Activated CD8-positive, alpha-beta memory T cell treated with anti-CD3 and anti-CD28 coated beads for 24 hours (primary cell): ENCODE data around the gene FBXO45.
"Not testable (repeated sequence)": the region's sequence is repeated elsewhere in the genome, so short reads cannot be mapped to it uniquely, and the experiment has no call there.

Source experiments
- DNase-seq: peaks from one replicate; pipeline ENCODE4 v3.0.0-alpha.2; 2020

Gene FBXO45

DNA sequence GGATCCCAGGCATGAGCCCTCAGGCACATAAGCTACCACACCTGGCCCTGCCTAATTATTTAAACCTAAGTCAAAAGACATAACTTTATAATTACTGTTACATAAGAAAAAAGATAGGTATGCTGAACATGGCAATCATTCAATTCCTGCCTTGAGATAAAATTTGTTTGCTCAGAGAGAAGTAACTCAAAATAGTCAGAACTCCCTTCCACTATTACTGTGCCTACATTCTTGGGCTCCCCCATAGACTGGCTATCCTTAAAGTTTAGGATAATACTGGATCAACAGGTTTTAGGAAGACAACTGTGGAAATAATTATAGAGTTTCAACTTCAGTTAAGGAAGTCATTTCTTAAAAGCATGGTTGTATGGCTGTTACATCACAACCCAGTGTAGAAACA lies 10.0 kb upstream of the FBXO45 start:
- DNase-seq: no peak

DNA sequence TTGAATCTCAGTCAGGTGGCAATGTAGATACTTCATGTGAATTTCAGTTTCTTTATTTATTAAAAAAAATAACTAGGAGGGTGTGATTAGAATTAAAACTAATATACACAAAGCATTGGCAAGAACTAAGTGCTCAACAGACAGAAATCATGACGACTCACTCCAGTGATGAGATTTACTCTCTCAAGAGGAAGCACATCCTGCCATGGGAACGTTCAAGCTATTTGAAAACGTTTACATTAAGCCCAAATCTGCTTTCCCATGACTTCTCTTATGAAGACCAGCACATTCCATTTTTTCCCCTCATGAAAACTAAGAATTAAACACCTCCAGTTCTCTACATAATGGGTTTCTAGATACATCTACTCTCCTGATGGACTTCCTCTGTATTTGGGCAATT lies 8.6 kb upstream of the FBXO45 start:
- no peak for DNase-seq

DNA sequence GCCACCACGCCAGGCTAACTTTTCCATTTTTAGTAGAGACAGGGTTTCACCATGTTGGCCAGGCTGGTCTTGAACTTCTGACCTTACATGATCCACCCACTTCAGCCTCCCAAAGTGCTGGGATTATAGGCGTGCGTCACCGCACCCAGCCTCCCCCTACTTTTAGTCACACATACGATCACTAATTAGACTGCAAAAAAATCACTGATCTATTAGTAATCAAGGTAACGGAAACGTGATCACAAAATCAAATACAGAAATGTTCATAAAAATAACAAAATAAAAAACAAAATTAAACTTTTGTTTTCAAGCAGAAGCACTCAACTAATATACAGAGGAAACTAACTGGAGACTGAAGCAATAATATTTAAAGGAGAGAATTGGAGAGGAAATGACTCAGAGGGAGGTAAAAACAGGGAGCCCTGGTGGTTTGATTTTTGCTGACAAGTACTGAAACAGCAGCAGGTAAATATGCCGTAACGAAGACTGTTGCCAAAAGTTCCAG lies 4.7 kb upstream of the FBXO45 start:
- DNase-seq: no peak

DNA sequence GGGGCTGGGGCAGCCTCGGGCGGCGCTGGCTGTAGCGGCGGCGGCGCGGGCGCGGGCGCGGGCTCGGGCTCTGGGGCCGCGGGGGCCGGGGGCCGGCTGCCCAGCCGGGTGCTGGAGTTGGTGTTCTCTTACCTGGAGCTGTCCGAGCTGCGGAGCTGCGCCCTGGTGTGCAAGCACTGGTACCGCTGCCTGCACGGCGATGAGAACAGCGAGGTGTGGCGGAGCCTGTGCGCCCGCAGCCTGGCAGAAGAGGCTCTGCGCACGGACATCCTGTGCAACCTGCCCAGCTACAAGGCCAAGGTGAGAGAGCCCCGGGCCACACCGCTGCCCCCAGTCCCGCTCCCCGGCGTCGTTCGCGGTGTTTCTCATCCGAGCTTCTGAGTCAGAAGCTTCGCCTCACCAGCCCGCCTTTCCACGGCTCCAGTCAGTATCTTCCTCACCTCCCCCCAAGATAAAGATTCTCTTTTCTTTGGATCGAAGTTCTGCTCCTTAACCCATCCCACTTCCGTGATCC lies 600 bp downstream of the FBXO45 start:
- no peak for DNase-seq

DNA sequence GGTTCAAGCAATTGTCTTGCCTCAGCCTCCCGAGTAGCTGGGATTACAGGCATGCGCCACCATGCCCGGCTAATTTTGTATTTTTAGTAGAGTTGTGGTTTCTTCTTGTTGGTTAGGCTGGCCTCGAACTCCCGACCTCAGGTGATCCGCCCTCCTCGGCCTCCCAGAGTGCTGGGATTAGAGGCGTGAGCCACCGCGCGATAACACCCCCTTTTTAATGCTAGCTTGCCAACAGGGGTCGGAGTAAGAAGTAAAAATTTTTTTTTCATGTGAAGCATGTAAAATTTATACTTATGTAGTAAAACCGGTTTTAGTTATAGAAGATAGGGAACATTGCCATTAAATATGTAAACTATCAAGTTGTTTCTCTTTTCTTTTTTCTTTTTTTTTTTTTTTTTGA lies 1.9 kb downstream of the FBXO45 start:
- DNase-seq: not testable (repeated sequence)

DNA sequence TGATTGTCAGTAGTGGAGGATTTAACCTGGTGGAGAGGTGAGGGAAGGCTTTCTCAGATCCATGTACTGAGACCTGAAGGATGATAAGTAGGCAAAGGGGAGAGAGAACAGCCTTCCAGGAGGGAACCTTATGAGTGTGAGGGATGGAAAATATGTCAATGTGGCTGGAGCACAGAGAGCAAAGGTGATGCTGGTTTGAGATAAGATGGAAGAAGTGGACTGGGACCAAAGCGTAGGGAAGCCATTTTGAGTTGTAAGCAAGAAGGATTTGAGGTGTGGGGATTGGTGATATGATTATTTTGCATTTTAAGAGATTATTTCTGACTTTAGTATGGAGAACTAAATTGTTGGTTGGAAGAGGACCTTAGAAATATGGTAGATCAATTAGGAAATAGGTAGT lies 3.9 kb downstream of the FBXO45 start:
- no peak for DNase-seq

DNA sequence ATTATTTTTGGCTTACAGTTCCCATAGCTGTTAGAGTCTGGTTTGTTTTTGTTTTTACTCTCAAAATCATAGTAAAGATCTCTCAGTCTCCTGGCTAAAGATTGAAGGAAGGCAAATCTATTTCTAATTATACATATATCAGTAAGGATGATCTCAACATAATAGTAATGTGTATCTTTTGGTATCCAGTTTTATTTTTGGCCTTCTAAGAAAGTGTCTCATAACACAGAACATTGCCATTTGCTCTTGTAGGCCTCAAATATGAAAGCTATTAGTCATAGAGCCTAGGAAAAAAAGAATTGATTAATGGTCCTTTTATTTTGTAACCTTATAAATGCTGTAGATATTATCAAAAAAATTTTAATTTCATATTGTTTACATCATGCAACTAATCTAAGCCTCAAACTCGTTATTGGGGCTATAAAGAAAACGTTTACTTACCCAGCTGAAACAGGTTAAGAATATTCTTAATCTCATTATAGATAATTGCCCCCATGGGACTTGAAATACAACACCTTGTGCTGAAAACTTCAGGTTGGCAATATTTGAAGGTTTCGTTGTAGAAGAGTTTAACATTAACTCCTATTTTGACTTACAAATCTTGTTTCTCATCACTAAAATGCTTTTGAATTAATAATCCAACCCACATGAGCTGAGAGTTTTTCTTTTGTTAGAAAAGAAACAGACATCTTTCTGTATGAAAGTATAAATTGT lies 16.7 kb downstream of the FBXO45 start:
- no peak for DNase-seq

DNA sequence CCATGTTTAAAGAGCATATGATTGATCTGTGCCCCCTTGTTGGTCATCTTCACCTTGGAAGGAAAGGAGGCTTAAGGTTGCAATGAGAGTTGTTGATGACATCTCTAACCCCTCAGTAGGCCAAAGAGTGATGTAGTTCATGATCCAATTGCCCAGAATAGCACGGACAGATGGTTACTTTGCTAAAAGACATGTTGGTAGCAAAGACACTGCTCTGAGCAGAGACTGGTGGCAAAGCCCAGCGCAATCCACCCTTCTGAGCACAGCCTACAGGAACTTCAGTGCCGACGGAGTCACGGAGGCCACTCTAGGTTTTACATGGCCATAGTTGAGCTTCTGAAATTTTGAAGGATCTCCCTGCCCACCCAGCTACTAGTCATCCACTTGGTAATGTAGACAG lies 21.8 kb downstream of the FBXO45 start:
- DNase-seq: no peak

DNA sequence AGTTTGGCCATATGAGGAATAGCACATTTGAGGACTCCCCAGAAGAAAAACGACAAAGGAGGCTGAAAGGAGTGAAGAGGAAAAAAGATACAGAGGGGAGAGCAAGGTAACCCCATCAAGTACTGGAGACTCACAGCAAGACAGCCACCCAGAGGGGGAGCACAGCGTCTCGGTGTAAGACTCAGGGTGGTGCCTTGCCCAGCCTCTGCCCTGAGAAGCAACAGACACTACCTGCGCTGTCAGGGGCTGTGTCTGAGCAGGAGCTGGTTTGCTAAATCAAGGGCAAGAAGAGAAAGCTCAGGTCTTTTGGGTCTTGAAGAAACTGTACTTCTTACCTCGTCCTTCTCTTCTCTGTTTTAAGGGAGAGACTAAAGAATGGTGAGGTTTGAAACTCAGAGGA lies 27.9 kb downstream of the FBXO45 start:
- no peak for DNase-seq

DNA sequence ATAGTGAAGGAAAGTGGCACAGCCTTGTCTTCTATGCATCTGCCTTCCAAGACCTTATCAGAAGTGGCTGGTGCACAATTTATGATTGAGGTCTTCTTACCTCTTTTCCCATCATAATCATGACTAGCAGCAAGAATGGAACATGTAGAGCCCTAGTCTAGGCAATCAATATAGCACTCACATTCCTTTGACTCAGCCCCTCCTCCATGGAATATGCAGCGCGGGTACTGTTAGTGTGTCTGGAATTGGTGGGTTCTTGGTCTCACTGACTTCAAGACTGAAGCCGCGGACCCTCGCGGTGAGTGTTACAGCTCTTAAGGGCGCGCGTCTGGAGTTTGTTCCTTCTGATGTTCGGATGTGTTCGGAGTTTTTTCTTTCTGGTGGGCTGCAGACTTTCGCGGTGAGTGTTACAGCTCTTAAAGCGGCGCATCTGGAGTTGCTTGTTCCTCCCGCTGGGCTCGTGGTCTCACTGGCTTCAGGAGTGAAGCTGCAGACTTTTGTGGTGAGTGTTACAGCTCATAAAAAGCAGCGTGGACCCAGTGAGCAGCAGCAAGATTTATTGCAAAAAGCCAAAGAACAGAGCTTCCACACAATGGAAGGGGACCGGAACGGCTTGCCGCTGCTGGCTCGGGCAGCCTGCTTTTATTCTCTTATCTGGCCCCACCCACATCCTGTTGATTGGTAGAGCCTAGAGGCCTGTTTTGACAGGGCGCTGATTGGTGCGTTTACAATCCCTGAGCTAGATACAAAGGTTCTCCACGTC lies 29.7 kb downstream of the FBXO45 start:
- DNase-seq: peak; percentile 60

DNA sequence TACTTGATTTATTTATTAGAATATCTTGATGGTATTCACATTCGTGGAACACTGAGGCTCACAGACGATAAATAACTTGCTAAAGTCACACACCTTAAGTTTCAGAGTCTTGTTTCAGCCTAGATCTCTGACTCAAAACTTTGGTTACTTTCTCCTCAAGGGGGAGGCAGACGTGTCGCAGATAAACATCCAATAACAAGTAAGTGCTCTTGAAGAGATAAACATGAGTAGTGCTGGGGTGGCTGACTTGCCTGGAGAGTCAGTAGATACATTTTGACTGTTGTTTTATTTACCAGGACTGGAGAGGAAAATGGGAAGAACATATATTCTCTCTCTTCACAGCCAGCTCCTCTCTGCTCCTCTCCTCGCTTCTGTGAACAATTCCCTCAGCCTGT lies 31.3 kb downstream of the FBXO45 start:
- DNase-seq: no peak

DNA sequence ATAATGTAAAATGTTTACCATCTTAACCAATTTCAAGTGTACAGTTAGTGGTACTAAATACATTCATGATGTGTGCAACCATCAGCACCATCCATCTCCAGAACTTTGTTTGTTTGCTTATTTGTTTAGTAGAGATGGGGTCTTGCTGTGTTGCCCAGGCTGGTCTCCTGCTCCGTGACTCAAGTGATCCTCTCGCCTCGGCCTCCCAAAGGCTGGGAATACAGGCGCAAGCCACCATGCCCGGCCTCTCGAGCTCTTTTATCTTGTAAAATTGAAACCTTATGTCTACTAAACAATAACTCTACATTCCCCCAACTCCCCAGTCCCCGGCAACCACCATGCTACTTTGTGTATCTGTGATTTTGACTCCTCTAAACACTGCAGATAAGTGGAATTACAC lies 31.9 kb downstream of the FBXO45 start:
- DNase-seq: peak; percentile 38

DNA sequence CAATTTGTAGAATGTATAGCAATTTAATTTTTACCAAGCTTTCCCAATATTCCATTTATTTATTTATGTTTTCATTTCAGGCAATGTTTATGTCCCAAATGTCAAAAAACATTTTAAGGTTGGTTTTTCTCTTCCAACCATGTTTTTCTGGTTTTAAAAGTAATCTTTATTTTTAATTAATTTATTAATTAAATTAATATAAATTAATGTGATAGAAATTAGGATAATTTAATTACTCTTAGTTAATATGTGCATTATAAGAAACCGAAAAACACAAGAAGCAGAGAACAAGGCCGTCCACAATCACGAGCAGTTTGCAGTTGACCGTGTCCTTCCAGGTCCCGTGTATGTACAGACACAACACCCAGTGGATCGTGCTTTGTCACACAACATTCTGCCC lies 34.2 kb downstream of the FBXO45 start:
- DNase-seq: no peak

DNA sequence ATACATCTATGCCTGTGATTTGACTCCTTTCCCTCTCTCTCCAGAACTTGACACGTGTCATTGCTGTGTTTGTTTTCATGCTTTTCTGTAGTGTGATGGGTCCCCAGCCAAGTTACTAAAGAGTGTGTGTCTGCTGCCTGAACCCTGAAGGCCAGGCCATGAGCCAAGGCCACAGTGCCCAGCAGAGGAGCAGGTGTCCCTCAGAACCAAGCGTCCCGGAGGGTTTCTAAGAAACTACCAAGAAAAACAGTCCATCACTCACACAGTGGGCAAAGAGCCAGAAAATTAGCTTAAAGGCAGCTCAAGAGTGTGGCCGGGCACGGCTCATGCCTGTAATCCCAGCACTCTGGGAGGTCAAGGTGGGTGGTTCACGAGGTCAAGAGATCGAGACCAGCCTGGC lies 35.2 kb downstream of the FBXO45 start:
- DNase-seq: peak; percentile 40

DNA sequence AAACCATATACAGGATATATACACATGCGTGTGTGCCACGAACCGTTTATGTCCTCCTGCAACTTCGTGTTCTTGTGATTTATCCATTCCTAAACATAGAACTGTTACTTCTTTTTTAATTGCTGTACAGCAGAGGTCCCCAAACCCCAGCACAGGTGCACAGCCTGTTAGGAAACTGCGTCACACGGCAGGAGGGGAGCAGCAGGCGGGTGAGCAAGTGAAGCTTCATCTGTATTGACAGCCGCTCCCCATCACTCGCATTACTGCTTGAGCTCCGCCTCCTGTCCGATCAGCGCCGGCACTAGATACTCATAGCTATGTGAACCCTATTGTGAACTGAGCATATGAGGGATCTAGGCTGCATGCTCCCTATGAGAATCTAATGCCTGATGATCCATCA lies 36.1 kb downstream of the FBXO45 start:
- peak; percentile 59 for DNase-seq

DNA sequence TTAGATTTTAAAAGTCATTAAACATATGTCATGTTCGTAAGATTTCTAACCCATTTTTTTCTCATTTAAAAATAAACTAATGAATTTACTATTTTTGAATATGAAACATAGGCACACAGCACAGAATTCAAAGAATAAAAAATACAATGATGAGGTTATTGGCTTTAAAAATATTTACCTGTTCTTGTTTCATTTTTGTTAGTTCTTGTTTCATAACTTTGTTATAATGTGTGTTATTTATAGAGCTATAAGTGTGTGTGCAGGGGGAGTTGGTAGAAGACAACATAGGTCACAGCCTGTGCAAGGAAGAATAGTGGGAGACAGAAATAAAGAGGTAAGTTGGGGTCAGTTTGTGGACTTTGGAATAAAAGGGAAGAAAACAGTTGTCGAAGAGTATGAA lies 40.2 kb downstream of the FBXO45 start:
- DNase-seq: no peak

DNA sequence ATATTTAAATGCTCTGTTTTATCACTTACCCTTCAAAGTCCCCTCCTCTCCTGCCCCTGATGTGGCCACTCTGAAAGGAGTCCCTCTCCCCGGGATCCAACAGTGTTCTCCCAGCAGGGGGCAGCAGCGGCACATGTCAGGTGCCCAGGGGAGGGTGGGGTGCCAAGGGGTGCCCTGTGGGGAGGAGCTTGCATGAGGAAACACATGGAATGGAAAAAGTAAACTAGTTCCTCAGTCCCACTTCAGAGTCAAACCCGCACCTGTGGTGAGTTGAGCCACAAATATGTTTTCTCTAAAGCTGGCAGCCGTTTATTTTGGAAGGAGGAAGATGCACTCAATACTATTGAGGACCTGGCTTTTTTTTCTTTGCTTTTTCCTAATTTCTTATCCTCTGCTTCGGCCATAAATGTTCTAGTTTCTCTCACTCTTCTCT lies 40.9 kb downstream of the FBXO45 start:
- peak; percentile 99 for DNase-seq

DNA sequence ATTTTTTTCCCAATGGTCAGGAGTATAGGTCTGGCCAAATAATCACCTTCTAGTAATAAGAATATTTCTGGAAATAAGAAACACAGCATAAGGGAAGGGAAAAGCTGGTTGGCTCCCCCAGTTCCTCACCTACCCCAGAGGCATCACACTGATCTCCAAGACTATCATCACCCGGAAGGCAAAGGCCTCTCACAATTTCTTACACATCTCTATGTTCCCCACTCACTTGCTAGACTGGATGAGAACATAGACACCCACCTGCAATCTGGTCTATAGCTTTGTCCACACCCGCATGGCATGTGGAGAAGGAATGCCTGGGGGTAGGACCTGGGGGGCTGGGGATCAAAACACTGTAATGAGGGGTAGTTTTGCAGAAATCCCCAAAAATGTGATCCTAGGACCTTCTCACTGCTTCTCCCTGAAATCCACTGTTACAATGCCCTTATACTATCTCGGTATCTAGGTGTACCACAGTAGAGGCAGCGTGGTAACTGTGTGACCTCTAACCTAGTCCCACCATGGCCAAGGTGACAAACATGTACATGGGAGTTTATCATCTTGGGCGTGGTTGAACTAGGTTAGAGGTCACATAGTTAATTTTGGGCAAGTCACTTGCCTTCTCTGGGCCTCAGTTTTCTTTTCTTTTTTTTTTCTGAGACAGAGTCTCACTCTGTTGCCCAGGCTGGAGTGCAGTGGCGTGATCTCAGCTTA lies 41.5 kb downstream of the FBXO45 start:
- DNase-seq: peak; percentile 60

DNA sequence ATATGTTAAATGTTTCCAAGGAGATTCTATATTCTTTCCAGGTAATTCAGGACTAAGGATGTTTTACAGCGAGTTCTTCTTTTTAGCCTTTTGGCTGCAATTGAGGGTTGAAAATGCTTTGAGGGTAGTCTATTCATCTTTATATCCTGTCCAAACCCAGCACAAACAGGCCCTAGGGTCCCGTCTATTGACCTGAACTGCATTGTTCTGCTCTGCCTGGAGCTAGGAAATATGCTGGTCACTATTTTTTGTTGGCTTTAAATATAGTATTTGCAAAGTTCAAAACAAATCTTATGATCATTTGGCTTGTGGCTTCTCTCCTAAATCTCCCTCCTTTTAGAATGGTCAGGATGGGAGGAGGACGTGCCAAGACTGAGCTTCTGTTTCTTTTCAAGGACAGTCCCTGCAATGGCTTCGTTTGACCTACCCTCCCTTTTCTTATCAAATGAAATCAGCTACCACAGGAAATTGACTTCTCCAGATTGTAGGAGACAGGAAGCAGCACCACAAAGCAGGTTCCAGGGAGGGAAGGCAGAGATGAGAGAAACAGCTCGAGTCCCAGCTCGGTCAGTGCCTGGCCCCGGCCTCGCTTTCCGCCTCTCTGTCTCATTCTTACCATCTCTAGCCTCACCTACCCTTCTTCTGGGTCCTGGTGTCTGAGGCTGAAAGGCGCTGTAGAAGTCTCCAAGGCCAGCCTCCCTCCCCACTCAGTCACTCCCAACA lies 43.5 kb downstream of the FBXO45 start:
- no peak for DNase-seq

DNA sequence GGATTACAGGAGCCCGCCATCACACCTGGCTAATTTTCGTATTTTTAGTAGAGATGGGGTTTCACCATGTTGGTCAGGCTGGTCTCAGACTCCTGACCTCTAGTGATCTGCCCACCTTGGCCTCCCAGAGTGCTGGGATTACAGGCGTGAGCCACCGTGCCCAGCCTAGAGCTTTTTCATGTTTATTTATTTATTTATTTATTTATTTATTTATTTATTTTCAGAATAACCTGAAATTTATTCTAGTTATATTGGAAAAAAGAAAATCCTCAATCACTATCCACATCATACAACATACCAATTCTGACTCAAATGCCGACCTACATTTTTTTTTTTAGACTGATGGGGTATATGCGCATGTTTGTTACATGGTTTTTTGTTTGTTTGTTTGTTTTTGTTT lies 46.8 kb downstream of the FBXO45 start:
- DNase-seq: not testable (repeated sequence)

DNA sequence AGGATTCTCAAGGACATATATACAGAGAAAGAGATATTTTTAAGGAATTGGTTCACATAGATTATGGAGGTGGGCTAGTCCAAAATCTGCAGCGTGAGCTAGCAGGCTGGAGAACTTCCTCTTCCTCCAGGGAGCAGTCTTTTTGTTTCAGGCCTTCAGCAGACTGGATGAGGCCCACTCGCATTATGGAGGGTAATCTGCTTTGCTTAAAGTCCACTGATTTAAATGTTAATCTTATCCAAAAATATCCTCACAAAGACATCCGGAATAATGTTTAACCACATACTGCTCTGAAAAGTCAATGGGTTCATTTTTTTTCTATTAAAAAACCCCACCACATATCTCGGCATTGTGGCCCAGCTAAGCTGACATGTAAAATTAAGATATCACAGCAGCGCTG lies 48.8 kb downstream of the FBXO45 start:
- DNase-seq: no peak

DNA sequence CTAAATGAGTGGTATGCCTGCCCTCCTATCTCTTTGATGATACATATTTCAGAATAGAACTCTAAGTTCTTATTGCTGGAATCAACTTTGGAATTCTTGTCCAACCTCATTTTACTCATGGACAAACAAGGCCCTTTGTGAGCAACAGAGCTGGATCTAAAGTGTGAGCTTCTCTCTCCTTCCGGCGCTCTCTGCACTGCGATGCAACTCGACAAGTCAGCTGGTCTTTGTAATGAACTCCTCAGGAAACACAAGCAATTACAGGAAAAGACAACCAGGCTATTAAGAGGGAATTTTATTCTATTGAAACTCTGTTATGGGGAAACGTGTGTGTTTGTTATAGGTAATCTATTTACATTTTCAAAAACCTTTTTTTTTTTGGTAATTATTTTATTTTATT lies 50.8 kb downstream of the FBXO45 start:
- no peak for DNase-seq

DNA sequence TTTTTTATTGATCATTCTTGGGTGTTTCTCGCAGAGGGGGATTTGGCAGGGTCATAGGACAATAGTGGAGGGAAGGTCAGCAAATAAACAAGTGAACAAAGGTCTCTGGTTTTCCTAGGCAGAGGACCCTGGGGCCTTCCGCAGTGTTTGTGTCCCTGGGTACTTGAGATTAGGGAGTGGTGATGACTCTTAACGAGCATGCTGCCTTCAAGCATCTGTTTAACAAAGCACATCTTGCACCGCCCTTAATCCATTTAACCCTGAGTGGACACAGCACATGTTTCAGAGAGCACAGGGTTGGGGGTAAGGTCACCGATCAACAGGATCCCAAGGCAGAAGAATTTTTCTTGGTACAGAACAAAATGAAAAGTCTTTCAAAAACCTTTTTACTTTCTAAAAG lies 51.2 kb downstream of the FBXO45 start:
- DNase-seq: not testable (repeated sequence)
